C4-2B (cell line): ENCODE measurements around the gene ARHGAP27.

Experiments used
- H3K27ac ChIP-seq: fragments of 450-650 bp; 2 replicates; pipeline ENCODE4 v1.5.1; 2017
- ZFX ChIP-seq: fragments of 450-650 bp; IDR thresholded peaks from 2 replicates; pipeline ENCODE4 v1.6.1; 2017
- TF ChIP-seq, protein P1 (sequence below): fragments of 450-650 bp; conservative IDR thresholded peaks from 2 replicates; pipeline ENCODE4 v1.5.1; 2017; ENCODE audit warnings: mild to moderate bottlenecking

ARHGAP27 gene

DNA sequence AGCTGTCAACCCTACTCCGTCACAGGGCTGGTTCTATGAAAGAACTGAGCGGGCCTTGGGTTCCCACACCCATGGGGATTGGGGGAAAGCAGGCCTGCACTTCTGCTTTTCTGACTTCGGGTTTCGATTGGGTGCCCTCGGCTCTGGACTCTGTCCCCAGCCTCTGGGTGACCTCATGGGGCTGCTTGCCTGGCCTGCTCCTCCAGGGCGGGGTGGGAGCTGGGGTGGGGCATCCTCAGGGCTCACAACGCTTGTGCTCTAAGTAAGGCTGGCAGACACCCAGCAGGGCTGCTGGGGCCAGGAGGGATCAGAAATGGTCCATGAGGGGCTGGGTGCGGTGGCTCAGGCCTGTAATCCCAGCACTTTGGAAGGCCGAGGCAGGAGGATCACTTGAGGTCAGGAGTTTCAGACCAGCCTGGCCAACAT is 19.2 kb downstream of the ARHGAP27 start:
- TF ChIP-seq, protein P1, sequence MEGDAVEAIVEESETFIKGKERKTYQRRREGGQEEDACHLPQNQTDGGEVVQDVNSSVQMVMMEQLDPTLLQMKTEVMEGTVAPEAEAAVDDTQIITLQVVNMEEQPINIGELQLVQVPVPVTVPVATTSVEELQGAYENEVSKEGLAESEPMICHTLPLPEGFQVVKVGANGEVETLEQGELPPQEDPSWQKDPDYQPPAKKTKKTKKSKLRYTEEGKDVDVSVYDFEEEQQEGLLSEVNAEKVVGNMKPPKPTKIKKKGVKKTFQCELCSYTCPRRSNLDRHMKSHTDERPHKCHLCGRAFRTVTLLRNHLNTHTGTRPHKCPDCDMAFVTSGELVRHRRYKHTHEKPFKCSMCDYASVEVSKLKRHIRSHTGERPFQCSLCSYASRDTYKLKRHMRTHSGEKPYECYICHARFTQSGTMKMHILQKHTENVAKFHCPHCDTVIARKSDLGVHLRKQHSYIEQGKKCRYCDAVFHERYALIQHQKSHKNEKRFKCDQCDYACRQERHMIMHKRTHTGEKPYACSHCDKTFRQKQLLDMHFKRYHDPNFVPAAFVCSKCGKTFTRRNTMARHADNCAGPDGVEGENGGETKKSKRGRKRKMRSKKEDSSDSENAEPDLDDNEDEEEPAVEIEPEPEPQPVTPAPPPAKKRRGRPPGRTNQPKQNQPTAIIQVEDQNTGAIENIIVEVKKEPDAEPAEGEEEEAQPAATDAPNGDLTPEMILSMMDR: no peak
- no peak for TF ChIP-seq ZFX
- no peak overlapping the region for H3K27ac ChIP-seq

DNA sequence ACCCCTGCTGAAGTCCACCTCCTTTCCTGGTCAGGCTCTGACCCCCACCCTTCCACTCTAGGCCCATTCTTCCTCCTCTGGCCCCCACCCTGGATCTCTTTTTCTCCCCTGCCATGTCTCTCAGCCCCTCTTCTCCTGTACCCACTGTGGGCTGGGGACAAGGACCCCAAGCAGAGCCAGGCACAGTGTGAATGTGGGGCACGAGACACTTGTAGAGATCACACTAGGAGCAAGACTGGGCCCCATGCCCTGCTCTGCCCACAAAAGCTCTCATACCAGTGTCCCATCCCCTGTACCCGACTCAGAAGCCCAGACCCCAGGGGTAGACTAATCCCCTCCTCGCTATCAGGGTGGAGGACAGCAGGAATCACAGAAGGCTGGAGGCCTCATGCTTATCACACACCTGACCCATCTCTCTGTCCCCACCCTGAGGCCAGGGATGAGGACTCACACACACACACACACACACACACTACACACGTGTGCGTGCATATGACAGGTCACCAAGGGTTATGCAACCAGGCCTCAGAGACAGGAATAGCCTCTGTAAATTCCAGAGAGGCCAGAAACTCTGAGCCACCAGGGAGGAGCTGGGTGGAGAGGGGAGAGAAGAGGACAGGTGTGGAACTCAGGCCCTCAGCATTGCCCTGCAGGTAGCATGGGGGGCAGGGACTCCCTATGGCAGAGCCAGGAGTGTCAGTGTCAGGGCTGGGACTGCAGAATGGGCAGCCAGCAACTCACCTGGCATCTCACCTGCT is 21.1 kb downstream of the ARHGAP27 start:
- no peak overlapping the region for H3K27ac ChIP-seq
- TF ChIP-seq, protein P1: no peak
- TF ChIP-seq ZFX: no peak

DNA sequence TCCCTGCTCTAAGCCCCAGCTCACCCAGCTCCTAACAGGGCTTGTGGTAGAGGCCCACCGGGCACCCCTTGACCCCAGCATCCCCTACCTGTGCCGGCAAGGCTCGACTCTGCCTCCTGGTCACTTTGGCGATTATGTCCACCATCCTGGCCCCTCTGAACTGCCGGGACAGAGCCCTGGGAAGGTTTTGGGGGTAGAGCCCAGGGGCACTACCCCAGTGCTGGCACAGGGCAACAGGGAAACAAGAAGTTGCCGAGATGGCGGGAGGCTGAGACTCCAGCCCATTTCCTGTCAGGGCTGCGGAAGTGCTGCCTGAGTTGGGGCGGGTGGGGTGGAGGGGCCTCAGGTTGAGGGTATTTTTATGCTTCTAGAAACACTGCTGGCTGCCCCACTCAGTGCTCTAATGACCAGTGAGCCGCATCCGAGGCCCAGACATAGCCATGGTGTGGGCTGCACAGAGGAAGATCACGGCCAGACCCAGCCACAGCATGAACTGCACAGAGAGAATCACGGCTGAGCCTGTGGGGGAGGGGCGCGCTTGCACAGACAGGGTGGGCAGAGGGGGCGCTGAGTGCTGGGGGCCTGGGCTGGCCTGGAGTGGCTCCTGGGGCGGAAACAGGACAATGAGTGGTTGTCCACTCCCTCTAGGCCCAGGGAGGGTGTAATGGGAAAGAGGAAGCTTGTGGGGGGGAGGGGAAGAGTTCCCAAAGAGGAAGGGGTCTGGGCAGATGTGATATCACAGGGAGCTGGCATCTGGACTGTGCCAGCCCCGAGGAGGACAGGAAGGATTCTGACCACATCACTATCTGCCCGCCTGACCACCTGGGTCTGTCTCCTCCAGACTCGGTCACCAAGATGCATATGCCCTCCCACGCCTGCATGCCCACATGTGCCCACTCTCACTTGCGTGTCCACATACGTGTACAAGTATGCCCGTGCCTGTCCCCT is 22.3 kb downstream of the ARHGAP27 start:
- H3K27ac ChIP-seq: no peak overlapping the region

DNA sequence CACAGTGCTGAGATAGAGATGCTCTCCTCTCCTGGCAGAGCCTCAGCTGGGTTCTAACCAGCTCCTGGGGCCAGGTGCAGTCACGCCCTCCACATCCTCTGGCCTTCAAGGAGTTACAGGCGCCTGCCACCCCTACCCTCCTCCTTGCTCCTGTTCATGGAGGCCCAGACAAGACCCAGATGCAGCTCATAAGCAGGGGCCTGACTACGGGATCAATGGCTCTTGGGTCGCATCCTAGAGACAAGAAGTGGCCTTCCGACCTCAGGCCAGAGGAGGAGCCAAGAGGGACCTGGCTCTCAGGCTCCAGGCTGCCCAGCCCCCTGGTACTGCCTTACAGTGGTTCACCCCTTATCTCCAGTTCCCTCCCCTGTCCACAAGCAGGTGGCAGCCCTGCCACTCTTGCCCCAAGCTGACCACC is 23.0 kb downstream of the ARHGAP27 start:
- TF ChIP-seq ZFX: no peak
- TF ChIP-seq, protein P1: no peak
- no peak overlapping the region for H3K27ac ChIP-seq

More for the DNA sequence above, 22.3 kb downstream of the ARHGAP27 start:
- no peak for TF ChIP-seq ZFX
- TF ChIP-seq, protein P1: no peak

DNA sequence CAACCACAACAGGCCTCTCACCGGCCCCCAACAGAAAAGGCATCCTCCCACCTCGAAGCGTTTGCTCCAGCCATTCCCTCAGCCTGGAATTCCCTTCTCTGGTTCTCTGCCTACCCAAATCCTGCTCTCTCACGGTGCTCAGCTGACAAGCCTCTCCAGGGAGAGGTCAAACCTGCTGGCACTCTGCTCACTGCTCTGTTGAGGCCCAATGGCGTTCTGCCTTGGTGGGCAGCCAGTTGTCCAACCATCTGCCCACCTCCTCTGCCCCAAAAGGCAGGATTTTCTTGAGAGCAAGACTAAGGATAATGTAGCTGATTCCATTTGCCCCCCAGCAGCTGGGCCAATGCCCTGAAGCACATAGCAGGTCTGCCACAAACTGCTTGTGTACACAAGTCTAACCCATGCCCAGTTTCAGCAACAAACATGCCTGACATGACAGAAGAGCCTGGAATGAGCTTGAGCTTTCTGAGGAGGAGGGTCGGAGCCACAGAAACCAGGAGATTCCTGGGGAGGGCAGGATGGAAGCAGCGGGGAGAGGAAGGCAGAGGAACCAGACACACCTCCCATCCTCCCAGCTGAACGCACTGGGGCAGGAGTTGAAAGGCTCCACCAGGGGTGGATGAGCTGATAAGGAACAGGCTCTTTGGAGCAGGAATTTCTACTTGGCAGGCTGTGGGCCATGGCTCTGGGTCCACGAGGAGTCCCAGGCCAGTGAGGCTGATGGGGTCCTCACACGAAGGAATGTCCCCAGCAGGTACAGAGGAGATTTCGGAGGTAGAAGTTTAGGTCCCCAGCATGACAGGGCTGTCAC is 23.9 kb downstream of the ARHGAP27 start:
- H3K27ac ChIP-seq: no peak overlapping the region
- no peak for TF ChIP-seq ZFX

DNA sequence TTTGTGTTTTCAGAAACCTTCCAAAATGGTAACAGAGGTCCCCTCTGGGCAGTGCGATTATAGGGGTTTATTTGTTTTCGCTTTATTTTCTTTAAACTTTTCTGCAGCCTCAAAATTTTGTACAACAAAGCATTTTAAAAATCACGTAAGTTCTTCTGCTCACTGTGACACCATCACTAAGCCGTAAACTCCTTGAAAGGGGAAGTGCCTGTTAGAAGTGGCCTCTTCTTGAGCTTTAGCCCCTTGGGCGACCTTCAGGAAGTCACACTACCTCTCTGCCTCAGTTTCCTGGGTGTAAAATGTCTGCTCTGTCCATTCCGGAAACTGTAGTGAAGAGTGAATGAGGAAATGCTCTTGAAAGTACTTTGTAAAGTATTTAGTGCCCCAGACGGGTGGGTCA is 26.6 kb downstream of the ARHGAP27 start:
- H3K27ac ChIP-seq: no peak overlapping the region
- TF ChIP-seq, protein P1: no peak
- no peak for TF ChIP-seq ZFX

DNA sequence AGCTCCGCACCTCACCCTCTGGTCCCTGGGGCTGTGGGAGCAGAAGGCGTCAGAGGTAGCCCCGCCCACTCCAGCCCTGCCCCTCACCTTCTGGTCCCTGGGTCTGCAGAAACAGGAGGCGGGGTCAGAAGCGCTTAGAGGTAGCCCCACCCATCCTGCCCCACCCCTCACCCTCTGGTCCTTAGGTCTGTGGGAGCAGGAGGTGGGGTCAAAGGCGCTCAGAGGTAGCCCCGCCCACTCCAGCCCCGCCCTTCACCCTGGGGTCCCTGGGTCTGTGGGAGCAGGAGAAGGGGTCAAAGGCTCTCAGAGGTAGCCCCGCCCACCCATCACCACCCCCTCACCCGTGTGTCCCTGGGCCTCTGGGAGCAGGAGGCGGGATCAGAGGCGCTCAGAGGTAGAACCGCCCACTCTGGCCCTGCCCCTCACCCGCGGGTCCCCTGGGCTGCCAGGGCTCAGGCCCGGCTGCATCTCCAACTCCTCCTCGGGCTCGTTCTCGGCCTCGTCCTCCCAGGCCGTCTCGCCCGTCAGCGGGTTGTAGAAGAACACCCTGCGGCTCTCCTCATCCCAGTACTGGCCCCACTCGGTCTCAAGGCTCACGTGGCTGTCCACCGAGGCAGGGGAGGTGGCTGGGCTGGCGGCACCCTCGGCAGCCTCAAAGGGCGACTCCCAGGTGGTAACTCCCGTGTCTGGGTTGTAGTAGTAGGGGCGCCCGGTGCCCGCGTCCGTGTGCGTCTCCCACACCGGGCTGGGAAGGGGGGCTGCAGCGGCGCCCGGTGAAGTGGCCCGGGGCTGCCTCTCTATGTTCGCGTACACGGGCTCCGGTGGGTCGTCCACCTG is 27.2 kb downstream of the ARHGAP27 start:
- no peak for TF ChIP-seq ZFX
- TF ChIP-seq, protein P1: no peak
- no peak overlapping the region for H3K27ac ChIP-seq
